ENCODE data around the gene EMID1.

- TF ChIP-seq CTCF (conservative IDR thresholded peaks at IDR 0.05 in 1 of 2, IDR thresholded peaks at IDR 0.05 in 1 of 2; ENCODE audit: extremely low read depth in 1 of 2, insufficient read depth in 1 of 2, low read depth in 1 of 2, low read length in 2 of 2) (no peak), EZH2 (IDR thresholded peaks at IDR 0.05; ENCODE audit: borderline replicate concordance, low read length) (no peak)
Observed at GRCh38 chr22:29186302-29186701, 19.4 kb upstream of the EMID1 start.
